ENCODE measurements around the gene IPO9.

- TF ChIP-seq SIN3A (IDR thresholded peaks at IDR 0.05; ENCODE audit: borderline replicate concordance, insufficient read depth, low read length) (no peak), POLR2AphosphoS5 (IDR thresholded peaks at IDR 0.05; ENCODE audit: low read depth, low read length) (no peak), TAF1 (IDR thresholded peaks at IDR 0.05; ENCODE audit: borderline replicate concordance, insufficient read depth, low read length) (no peak)
Measured at GRCh38 chr1:201800246-201800645, 28.7 kb upstream of the IPO9 start.
